Fibroblast of lung (primary cell): Measurements from ENCODE around the gene NSUN2.

Experiments used
- EZH2 ChIP-seq: IDR thresholded peaks from 2 replicates; pipeline ENCODE4 v1.5.1; 2012; ENCODE audit warnings: low read length, control low read depth, mild to moderate bottlenecking; ENCODE audit errors: missing control alignments
- TF ChIP-seq, protein P1 (sequence below), 2 donors: IDR thresholded peaks in 1 of 2; conservative IDR thresholded peaks in 1 of 2; 1 replicate in 1 of 2; 2 replicates in 1 of 2; pipeline ENCODE4 v1.5.1; 2011 to 2012; ENCODE audit warnings: low read length in 2 of 2, control low read depth in 1 of 2, inconsistent platforms in 1 of 2, low read depth in 1 of 2, mild to moderate bottlenecking in 1 of 2

DNA sequence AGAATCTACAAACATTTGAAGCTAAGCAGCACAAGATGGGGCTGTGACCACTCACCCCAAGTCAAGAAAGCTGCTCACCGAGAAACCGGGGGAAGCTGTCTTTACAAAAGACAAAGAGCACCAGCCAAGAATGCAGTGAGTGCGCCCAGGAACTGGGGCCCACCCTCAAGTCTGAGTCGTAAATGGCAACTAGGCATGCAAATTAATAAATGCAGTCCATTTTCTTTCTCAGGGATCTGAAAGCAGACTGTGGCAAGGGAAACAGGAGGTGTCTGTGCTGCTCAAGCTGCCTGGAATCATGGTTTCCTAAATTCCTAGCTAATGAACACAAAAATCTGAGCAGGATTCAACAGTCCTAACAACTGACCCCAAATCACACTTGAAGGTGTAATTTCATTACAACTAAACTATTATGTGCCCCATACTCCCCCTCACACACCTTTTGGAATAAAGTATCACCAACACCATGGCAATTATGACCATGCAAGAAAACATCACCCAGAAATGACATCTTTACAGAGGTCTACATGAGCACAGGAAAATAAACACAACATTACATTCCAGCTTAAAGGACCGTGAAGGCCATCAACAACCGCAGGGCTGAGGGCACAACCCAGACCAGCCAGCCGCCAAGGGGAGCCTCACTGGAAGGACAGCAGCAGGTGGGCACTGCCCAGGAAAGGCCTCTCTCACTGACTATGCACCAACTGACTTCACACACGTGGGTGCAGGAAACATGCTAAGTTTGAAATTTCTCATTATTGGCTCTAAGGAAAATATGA, 17.6 kb downstream of the NSUN2 start:
- TF ChIP-seq EZH2: no peak
- TF ChIP-seq, protein P1, sequence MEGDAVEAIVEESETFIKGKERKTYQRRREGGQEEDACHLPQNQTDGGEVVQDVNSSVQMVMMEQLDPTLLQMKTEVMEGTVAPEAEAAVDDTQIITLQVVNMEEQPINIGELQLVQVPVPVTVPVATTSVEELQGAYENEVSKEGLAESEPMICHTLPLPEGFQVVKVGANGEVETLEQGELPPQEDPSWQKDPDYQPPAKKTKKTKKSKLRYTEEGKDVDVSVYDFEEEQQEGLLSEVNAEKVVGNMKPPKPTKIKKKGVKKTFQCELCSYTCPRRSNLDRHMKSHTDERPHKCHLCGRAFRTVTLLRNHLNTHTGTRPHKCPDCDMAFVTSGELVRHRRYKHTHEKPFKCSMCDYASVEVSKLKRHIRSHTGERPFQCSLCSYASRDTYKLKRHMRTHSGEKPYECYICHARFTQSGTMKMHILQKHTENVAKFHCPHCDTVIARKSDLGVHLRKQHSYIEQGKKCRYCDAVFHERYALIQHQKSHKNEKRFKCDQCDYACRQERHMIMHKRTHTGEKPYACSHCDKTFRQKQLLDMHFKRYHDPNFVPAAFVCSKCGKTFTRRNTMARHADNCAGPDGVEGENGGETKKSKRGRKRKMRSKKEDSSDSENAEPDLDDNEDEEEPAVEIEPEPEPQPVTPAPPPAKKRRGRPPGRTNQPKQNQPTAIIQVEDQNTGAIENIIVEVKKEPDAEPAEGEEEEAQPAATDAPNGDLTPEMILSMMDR (conservative IDR thresholded peaks at IDR 0.05 in 1 of 2, IDR thresholded peaks at IDR 0.05 in 1 of 2; ENCODE audit: low read depth in 1 of 2, low read length in 2 of 2): no peak
